GM23248 (cell line): Measurements from ENCODE around the gene ARAP3. TPM values are rescaled to one million over a fixed set of nuclear protein-coding genes. Genes with fewer than 3 reads are reported as not detected.

ENCODE experiments used
- DNase-seq: peaks from one replicate; pipeline ENCODE4 v3.0.0-alpha.2; 2015
- H2AFZ ChIP-seq: fragments of 200-600 bp; sonication (generic); 2 replicates; pipeline ENCODE4 v1.6.1; 2016; ENCODE audit warnings: antibody characterized with exemption
- H3F3A ChIP-seq: fragments of 200-600 bp; sonication (generic); 2 replicates; pipeline ENCODE4 v1.6.1; 2016; ENCODE audit warnings: mild to moderate bottlenecking, antibody characterized with exemption, mixed run types; ENCODE audit not compliant: insufficient read depth
- H3K27ac ChIP-seq: fragments of 200-600 bp; sonication (generic); 2 replicates; pipeline ENCODE4 v1.5.1; 2016; ENCODE audit warnings: mild to moderate bottlenecking
- H3K27me3 ChIP-seq: fragments of 200-600 bp; sonication (generic); replicated peaks from 2 replicates; pipeline ENCODE4 v1.6.1; 2016; ENCODE audit warnings: mild to moderate bottlenecking; ENCODE audit not compliant: insufficient read depth
- H3K36me3 ChIP-seq: fragments of 200-600 bp; sonication (generic); 2 replicates; pipeline ENCODE4 v1.6.1; 2016; ENCODE audit warnings: low read depth, mild to moderate bottlenecking
- H3K4me1 ChIP-seq: fragments of 200-600 bp; sonication (generic); 2 replicates; pipeline ENCODE4 v1.6.1; 2016; ENCODE audit warnings: mild to moderate bottlenecking; ENCODE audit not compliant: insufficient read depth
- H3K4me2 ChIP-seq: fragments of 200-600 bp; sonication (generic); one replicate; pipeline ENCODE4 v1.6.1; 2016; ENCODE audit warnings: mild to moderate bottlenecking; ENCODE audit not compliant: unreplicated experiment
- H3K4me3 ChIP-seq: fragments of 200-600 bp; sonication (generic); 2 replicates; pipeline ENCODE4 v1.5.1; 2016; ENCODE audit warnings: mild to moderate bottlenecking
- H3K79me2 ChIP-seq: fragments of 200-600 bp; sonication (generic); 2 replicates; pipeline ENCODE4 v1.6.1; 2016; ENCODE audit warnings: mild to moderate bottlenecking; ENCODE audit not compliant: insufficient read depth
- H3K9ac ChIP-seq: fragments of 200-600 bp; sonication (generic); 2 replicates; pipeline ENCODE4 v1.6.1; 2016; ENCODE audit warnings: mild to moderate bottlenecking
- H3K9me2 ChIP-seq: fragments of 200-600 bp; sonication (generic); 2 replicates; pipeline ENCODE4 v1.6.1; 2016; ENCODE audit warnings: mixed run types, mild to moderate bottlenecking, moderate library complexity; ENCODE audit not compliant: insufficient read depth
- H3K9me3 ChIP-seq: fragments of 200-600 bp; sonication (generic); one replicate; pipeline ENCODE4 v1.6.1; 2017; ENCODE audit warnings: low read depth
- H4K20me1 ChIP-seq: fragments of 200-600 bp; sonication (generic); 2 replicates; pipeline ENCODE4 v1.6.0; 2016; ENCODE audit not compliant: insufficient read depth
- EZH2 ChIP-seq: fragments of 200-600 bp; sonication (generic); IDR thresholded peaks from 2 replicates; pipeline ENCODE4 v1.6.1; 2018; ENCODE audit warnings: antibody characterized with exemption, mild to moderate bottlenecking; ENCODE audit not compliant: insufficient read depth, poor library complexity, severe bottlenecking
- EZH2phosphoT487 ChIP-seq: fragments of 200-600 bp; sonication (generic); IDR thresholded peaks from 2 replicates; pipeline ENCODE4 v1.6.1; 2018; ENCODE audit warnings: antibody characterized with exemption, moderate library complexity, mild to moderate bottlenecking, low read depth; ENCODE audit not compliant: insufficient read depth
- WGBS, 2 experiments: methylation state at CpG; one replicate each; pipeline ENCODE4 v1.1.6; 2015 to 2017; ENCODE audit warnings: low lambda C conversion rate in 2 of 2, low coverage in 1 of 2; ENCODE audit errors: missing lambda C conversion rate in 2 of 2; 5-methylcytosine and 5-hydroxymethylcytosine counted together
- in situ Hi-C: fragments of 300-500 bp; cut with MboI; formaldehyde crosslinking; loops from 2 replicates; pipeline ENCODE4 v1.15.0; 2020
- polyA plus RNA-seq: library from polyadenylated mRNA; unstranded; fragments of >200 nt; fragmentation: Nextera tagmentation; extraction: Ambion mirVana; gene quantifications from 2 replicates; pipeline ENCODE4 v1.2.1, GENCODE V29; 2016
- total RNA-seq: library from RNA; depleted of rRNA; stranded (reverse); fragments of >200 nt; shearing (Covaris generic); gene quantifications from 2 replicates; pipeline ENCODE4 v1.2.3, GENCODE V29; 2014

Gene ARAP3
- total and polyA plus RNA-seq, 2 experiments from 2014 or later: 2.2 TPM

GRCh38 chr5:141696431-141696830 lies 14.4 kb upstream of the ARAP3 start:
- Histone ChIP-seq H3K4me2 (no peak overlapping the region), H3K9me3 (no peaks in the 10 kb centered on the region), H3K36me3 (no peaks in the 10 kb centered on the region), H3K9ac (no peak overlapping the region), H4K20me1 (no peaks in the 10 kb centered on the region), H2AFZ (no peak overlapping the region), H3K4me3 (no peak overlapping the region), H3K27me3 (peaks cover 37% of the 10 kb centered on the region), H3K9me2 (no peaks in the 10 kb centered on the region), H3K27ac (no peak overlapping the region), H3K4me1 (peaks cover 14% of the 10 kb centered on the region), H3K79me2 (no peaks in the 10 kb centered on the region), H3F3A (peaks cover 8% of the 10 kb centered on the region; the same call in 1 of the 2 replicates)
- no peak for DNase-seq
- WGBS, 2 experiments: 49 to 55% methylated on average over 2 of the region's 2 CpGs
- TF ChIP-seq EZH2: no peak
- no peak for TF ChIP-seq EZH2phosphoT487
- in situ Hi-C loops: loop anchor here (25.0 kb wide), 1 partner anchor 441 kb away; no protein-coding TSS in a partner anchor

GRCh38 chr5:141695627-141696215 lies 13.7 kb upstream of the ARAP3 start:
- Histone ChIP-seq H3K4me2 (peak overlapping the region; percentile 20), H2AFZ (no peak overlapping the region), H3K27ac (no peak overlapping the region), H3K4me1 (peaks cover 14% of the 10 kb centered on the region), H3K9ac (no peak overlapping the region), H3K27me3 (peaks cover 30% of the 10 kb centered on the region), H3K36me3 (no peaks in the 10 kb centered on the region), H3K9me2 (no peaks in the 10 kb centered on the region), H3K9me3 (no peaks in the 10 kb centered on the region), H3K79me2 (no peaks in the 10 kb centered on the region), H4K20me1 (no peaks in the 10 kb centered on the region), H3K4me3 (no peak overlapping the region), H3F3A (peaks cover 8% of the 10 kb centered on the region; the same call in 1 of the 2 replicates)
- in situ Hi-C loops: loop anchor here (25.0 kb wide), 1 partner anchor 442 kb away; no protein-coding TSS in a partner anchor
- TF ChIP-seq EZH2phosphoT487: no peak
- no peak for TF ChIP-seq EZH2
- WGBS, 2 experiments: 16 to 18% methylated on average over 11 of the region's 11 CpGs
- peak; percentile 50 for DNase-seq

- Histone ChIP-seq H2AFZ (no peak overlapping the region), H3K9me3 (no peaks in the 10 kb centered on the region), H3K36me3 (no peaks in the 10 kb centered on the region), H3K4me1 (peaks cover 14% of the 10 kb centered on the region), H3K27me3 (peaks cover 21% of the 10 kb centered on the region), H3F3A (peaks cover 8% of the 10 kb centered on the region; the same call in 1 of the 2 replicates), H3K9me2 (no peaks in the 10 kb centered on the region), H3K4me3 (no peak overlapping the region), H3K27ac (no peak overlapping the region), H4K20me1 (no peaks in the 10 kb centered on the region), H3K79me2 (no peaks in the 10 kb centered on the region), H3K9ac (no peak overlapping the region), H3K4me2 (no peak overlapping the region)
- TF ChIP-seq EZH2phosphoT487: no peak
- TF ChIP-seq EZH2: no peak
- WGBS, 2 experiments: 74 to 81% methylated on average over 3 to 5 of the region's 5 CpGs
- no peak for DNase-seq
- in situ Hi-C loops: loop anchor here (5.0 to 25.0 kb wide), 2 partner anchors 268 to 443 kb away; no protein-coding TSS in a partner anchor
Measured at GRCh38 chr5:141694479-141694878, 12.4 kb upstream of the ARAP3 start.

GRCh38 chr5:141692919-141693725 lies 11.1 kb upstream of the ARAP3 start:
- DNase-seq: peak; percentile 52
- no peak overlapping the region for H3K4me2 ChIP-seq
- no peak overlapping the region for H3K4me3 ChIP-seq
- peaks cover 13% of the 10 kb centered on the region for H3K27me3 ChIP-seq
- in situ Hi-C loops: loop anchor here (5.0 to 25.0 kb wide), 2 partner anchors 269 to 444 kb away; no protein-coding TSS in a partner anchor
- no peaks in the 10 kb centered on the region for H3K9me2 ChIP-seq
- H3K27ac ChIP-seq: no peak overlapping the region
- H3K79me2 ChIP-seq: no peaks in the 10 kb centered on the region
- TF ChIP-seq EZH2phosphoT487 (no peak), EZH2 (no peak)
- no peak overlapping the region for H3K9ac ChIP-seq
- H3K9me3 ChIP-seq: no peaks in the 10 kb centered on the region
- WGBS, 2 experiments: 65 to 70% methylated on average over 25 of the region's 25 CpGs
- peaks cover 14% of the 10 kb centered on the region for H3K4me1 ChIP-seq
- peaks cover 8% of the 10 kb centered on the region; the same call in 1 of the 2 replicates for H3F3A ChIP-seq
- no peaks in the 10 kb centered on the region for H3K36me3 ChIP-seq
- H4K20me1 ChIP-seq: no peaks in the 10 kb centered on the region
- H2AFZ ChIP-seq: no peak overlapping the region
